WERI-Rb-1 (cell line): ENCODE measurements around the gene CBFA2T3.

ENCODE experiments used
- DNase-seq: peaks from one replicate; pipeline ENCODE4 v3.0.0-alpha.2; 2020
- H3K27ac ChIP-seq: fragments of 250-450 bp; sonication (Bioruptor Pico); 2 replicates; pipeline ENCODE4 v1.5.1; 2020; ENCODE audit warnings: mild to moderate bottlenecking, moderate library complexity
- H3K27me3 ChIP-seq: fragments of 250-450 bp; sonication (Bioruptor Pico); 2 replicates; pipeline ENCODE4 v1.5.1; 2021; ENCODE audit warnings: mild to moderate bottlenecking, low read depth, moderate library complexity; ENCODE audit not compliant: insufficient read depth, severe bottlenecking
- H3K36me3 ChIP-seq: fragments of 250-450 bp; sonication (Bioruptor Pico); 2 replicates; pipeline ENCODE4 v1.5.1; 2020; ENCODE audit warnings: mild to moderate bottlenecking, moderate library complexity
- H3K4me3 ChIP-seq: 2 replicates; pipeline ENCODE4 v1.5.1; 2011; ENCODE audit warnings: low read depth, mild to moderate bottlenecking, control low read depth, low read length
- H3K9me3 ChIP-seq: fragments of 250-450 bp; sonication (Bioruptor Pico); 2 replicates; pipeline ENCODE4 v1.5.1; 2021; ENCODE audit warnings: mild to moderate bottlenecking, moderate library complexity; ENCODE audit not compliant: severe bottlenecking
- TF ChIP-seq, protein P1 (sequence below): IDR thresholded peaks from 2 replicates; pipeline ENCODE4 v1.5.1; 2011; ENCODE audit warnings: low read depth, mild to moderate bottlenecking, control low read depth, inconsistent platforms, low read length

The CBFA2T3 gene

DNA sequence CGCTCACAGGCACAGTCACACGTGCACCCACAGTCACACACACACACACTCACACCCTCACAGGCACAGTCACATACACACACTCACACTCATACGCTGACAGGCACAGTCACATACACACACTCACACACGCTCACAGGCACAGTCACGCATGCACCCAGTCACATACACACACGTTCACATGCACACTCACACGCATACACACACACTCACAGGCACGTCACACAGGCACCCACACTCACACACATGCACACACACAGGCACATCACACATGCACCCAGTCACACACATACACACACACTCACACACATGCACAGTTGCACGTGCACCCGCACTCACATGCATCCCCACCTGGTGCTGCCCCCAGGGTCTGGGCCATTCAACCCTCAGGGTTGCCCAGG is 46.1 kb upstream of the CBFA2T3 start:
- no peak overlapping the region for H3K27ac ChIP-seq
- H3K4me3 ChIP-seq, result no peak overlapping the region
- no peak for DNase-seq
- TF ChIP-seq, protein P1, sequence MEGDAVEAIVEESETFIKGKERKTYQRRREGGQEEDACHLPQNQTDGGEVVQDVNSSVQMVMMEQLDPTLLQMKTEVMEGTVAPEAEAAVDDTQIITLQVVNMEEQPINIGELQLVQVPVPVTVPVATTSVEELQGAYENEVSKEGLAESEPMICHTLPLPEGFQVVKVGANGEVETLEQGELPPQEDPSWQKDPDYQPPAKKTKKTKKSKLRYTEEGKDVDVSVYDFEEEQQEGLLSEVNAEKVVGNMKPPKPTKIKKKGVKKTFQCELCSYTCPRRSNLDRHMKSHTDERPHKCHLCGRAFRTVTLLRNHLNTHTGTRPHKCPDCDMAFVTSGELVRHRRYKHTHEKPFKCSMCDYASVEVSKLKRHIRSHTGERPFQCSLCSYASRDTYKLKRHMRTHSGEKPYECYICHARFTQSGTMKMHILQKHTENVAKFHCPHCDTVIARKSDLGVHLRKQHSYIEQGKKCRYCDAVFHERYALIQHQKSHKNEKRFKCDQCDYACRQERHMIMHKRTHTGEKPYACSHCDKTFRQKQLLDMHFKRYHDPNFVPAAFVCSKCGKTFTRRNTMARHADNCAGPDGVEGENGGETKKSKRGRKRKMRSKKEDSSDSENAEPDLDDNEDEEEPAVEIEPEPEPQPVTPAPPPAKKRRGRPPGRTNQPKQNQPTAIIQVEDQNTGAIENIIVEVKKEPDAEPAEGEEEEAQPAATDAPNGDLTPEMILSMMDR, result no peak
- no peaks in the 10 kb centered on the region for H3K27me3 ChIP-seq
- no peaks in the 10 kb centered on the region for H3K36me3 ChIP-seq
- no peaks in the 10 kb centered on the region for H3K9me3 ChIP-seq

DNA sequence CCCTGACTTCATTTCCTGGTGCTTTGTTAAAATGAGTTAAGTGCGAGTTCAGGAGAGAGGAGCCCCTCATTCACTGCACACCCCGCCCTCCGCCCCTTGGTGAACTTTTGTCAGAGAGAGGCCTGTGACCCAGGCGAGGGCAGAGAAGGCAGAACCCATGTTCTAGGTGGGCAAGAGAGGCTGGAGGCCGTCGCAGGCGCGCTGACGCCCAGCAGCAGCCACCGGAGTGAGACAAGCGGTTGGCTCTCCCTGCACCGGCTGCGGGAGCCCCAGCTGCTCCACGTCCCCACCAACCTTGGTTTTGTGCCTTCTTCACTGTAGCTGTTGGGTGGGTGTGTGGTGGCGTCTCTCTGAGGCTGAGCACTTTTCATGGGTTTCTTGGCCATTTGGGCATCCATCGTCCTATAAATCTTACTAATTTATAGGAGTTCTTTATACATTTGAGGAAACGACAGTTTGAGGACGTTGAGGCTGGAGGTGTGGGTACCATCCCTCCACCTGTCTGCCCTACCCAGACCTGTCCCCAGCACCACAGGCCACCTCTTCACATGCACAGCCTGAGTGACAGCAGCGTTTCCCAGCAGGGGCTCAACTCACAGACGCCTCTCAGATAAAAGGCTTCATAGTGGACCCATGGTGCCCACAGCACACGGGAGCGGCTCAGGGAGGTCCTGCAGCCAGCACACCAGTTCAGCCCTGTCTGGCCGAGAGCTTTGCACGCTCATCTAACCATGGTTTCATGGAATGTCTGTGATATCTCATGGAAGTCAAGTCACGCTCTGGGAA is 45.2 kb upstream of the CBFA2T3 start:
- H3K27ac ChIP-seq, result no peak overlapping the region
- no peaks in the 10 kb centered on the region for H3K36me3 ChIP-seq

GRCh38 chr16:89020925-89021595 is 44.1 kb upstream of the CBFA2T3 start:
- H3K9me3 ChIP-seq, result no peaks in the 10 kb centered on the region
- no peak overlapping the region for H3K4me3 ChIP-seq
- TF ChIP-seq, protein P1, result no peak
- no peak overlapping the region for H3K27ac ChIP-seq
- H3K27me3 ChIP-seq, result no peaks in the 10 kb centered on the region
- no peak for DNase-seq
- no peaks in the 10 kb centered on the region for H3K36me3 ChIP-seq

More for the DNA sequence above, 45.2 kb upstream of the CBFA2T3 start:
- Histone ChIP-seq H3K9me3 (no peaks in the 10 kb centered on the region), H3K27me3 (no peaks in the 10 kb centered on the region), H3K4me3 (no peak overlapping the region)
- DNase-seq, result no peak
- TF ChIP-seq, protein P1, result no peak

- DNase-seq, result no peak
- Histone ChIP-seq H3K4me3 (no peak overlapping the region), H3K27ac (no peak overlapping the region), H3K36me3 (no peaks in the 10 kb centered on the region), H3K27me3 (no peaks in the 10 kb centered on the region), H3K9me3 (no peaks in the 10 kb centered on the region)
- TF ChIP-seq, protein P1, result no peak
Measured at GRCh38 chr16:89020068-89020924, 43.3 kb upstream of the CBFA2T3 start.

DNA sequence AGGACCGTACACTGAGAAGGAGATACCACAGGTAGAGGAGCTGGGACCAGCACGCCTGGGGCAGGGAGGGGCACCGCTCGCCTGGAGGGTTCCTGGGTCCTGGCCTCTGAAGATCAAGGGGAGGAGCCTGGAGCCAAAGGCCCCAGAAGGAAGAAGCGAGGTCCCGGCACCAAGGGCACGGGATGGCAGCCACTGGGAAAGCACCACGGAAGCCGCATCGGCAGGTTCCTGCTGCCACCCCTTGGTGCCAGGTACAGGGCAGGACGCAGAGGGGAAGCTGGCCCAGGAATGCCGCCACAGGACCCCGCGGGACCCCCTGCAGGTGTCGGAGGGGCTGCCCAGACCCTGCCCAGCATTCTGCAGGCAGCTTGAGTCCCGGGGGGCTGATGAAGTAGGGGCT is 42.5 kb upstream of the CBFA2T3 start:
- Histone ChIP-seq H3K9me3 (no peaks in the 10 kb centered on the region), H3K4me3 (no peak overlapping the region), H3K27me3 (no peaks in the 10 kb centered on the region), H3K36me3 (no peaks in the 10 kb centered on the region), H3K27ac (no peak overlapping the region)
- TF ChIP-seq, protein P1, result no peak
- no peak for DNase-seq
